Neural crest cell (in vitro differentiated cells): ENCODE measurements around the gene PLXDC2. TPM values are rescaled to one million over a fixed set of nuclear protein-coding genes. Genes with fewer than 3 reads are reported as not detected.

Experiments
- DNase-seq: peaks from one replicate; pipeline ENCODE4 v3.0.0; 2021; ENCODE audit warnings: low read depth, mixed read lengths, low spot score
- H3K27ac Mint-ChIP-seq: one replicate; pipeline ENCODE4 v1.8.0; 2021; ENCODE audit warnings: mild to moderate bottlenecking, mixed read lengths; ENCODE audit not compliant: unreplicated experiment
- H3K27me3 Mint-ChIP-seq: 2 replicates; pipeline ENCODE4 v1.8.0; 2021; ENCODE audit warnings: low read depth, mild to moderate bottlenecking, mixed read lengths
- H3K36me3 Mint-ChIP-seq: 2 replicates; pipeline ENCODE4 v1.8.0; 2021; ENCODE audit warnings: low read depth, mild to moderate bottlenecking, mixed read lengths
- H3K4me1 Mint-ChIP-seq: 2 replicates; pipeline ENCODE4 v1.8.0; 2021; ENCODE audit warnings: mixed read lengths
- H3K4me3 Mint-ChIP-seq: one replicate; pipeline ENCODE4 v1.8.0; 2021; ENCODE audit warnings: mild to moderate bottlenecking, mixed read lengths
- H3K9me3 Mint-ChIP-seq: 2 replicates; pipeline ENCODE4 v1.8.0; 2021; ENCODE audit warnings: mixed read lengths
- CTCF ChIP-seq: fragments of 200-600 bp; sonication (generic); conservative IDR thresholded peaks from 2 replicates; pipeline ENCODE4 v1.5.0; 2021; ENCODE audit warnings: antibody characterized with exemption, mild to moderate bottlenecking
- total RNA-seq: library from RNA; stranded (reverse); gene quantifications from 2 replicates; pipeline ENCODE4 v1.2.1, GENCODE V29; 2021

The PLXDC2 gene
- total RNA-seq, 1 donor from 2014 or later: 4.0 TPM

DNA sequence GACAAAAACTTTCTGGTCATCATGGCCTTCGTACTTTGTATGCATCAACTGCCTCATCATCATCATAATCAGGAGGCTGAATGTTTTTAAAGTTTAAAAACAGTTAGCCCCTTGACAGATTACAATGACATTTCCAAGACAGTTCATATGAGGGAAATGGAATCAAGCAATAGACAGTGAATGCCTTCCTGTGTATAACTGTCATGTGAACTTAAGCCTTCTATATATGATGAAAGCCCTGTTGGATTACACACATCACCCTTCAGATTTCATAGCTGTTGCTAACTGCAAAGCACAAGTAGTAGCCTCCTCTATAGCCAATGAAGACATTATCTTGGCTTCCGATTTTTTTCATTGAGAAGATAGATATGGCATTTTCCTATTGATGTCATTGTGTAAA, 154.0 kb downstream of the PLXDC2 start:
- no peaks in the 10 kb centered on the region for H3K27me3 Mint-ChIP-seq
- no peak for DNase-seq
- no peaks in the 10 kb centered on the region for H3K9me3 Mint-ChIP-seq
- peaks cover 17% of the 10 kb centered on the region for H3K4me1 Mint-ChIP-seq
- no peak overlapping the region for H3K27ac Mint-ChIP-seq
- H3K4me3 Mint-ChIP-seq: no peak overlapping the region
- no peak for TF ChIP-seq CTCF
- no peaks in the 10 kb centered on the region for H3K36me3 Mint-ChIP-seq

GRCh38 chr10:19970717-19971116, 154.5 kb downstream of the PLXDC2 start:
- Mint-ChIP-seq H3K27me3 (no peaks in the 10 kb centered on the region), H3K9me3 (peaks cover 2% of the 10 kb centered on the region), H3K4me3 (no peak overlapping the region), H3K27ac (peak overlapping the region; percentile 35), H3K4me1 (peaks cover 17% of the 10 kb centered on the region), H3K36me3 (no peaks in the 10 kb centered on the region)
- no peak for TF ChIP-seq CTCF
- no peak for DNase-seq

DNA sequence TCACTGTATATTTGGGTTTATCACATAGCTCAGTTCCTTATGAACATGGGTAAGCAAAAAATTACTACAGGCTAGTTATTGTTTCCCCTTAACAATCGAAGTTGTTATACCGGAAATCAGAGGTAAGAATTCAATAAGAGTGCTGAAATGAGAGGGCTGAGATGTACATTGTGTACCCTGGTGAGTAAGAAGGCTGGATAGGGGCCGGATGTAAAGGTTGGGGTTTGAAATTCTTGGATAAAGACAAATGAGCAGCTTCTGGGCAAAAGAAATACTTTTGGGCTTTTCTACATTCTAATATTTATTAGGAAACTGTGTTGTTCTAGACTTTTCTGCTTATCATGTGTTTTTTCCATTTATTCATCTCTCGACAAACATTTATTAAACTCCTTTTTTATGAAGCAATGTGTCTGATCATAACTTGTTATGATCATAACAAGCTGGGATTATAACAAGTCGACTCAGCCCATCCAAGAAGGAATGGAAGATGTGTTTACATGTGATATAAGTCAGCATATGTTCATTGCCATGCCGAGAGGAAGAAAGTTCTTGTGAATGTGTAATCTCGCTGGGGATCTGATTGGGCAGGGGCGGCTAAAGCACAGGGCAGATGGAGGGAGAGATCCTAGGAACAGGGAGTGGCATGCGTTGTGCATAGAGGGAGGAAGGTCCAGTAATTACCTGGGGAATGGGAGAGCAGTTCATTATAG, 155.3 kb downstream of the PLXDC2 start:
- Mint-ChIP-seq H3K4me3 (no peak overlapping the region), H3K4me1 (peaks cover 15% of the 10 kb centered on the region), H3K9me3 (peaks cover 2% of the 10 kb centered on the region), H3K36me3 (no peaks in the 10 kb centered on the region), H3K27me3 (no peaks in the 10 kb centered on the region), H3K27ac (peak overlapping the region; percentile 2)
- no peak for DNase-seq
- no peak for TF ChIP-seq CTCF

GRCh38 chr10:19974138-19974537, 157.9 kb downstream of the PLXDC2 start:
- DNase-seq: no peak
- Mint-ChIP-seq H3K27ac (no peak overlapping the region), H3K9me3 (peaks cover 2% of the 10 kb centered on the region), H3K27me3 (no peaks in the 10 kb centered on the region), H3K36me3 (no peaks in the 10 kb centered on the region), H3K4me1 (no peaks in the 10 kb centered on the region), H3K4me3 (no peak overlapping the region)
- no peak for TF ChIP-seq CTCF

GRCh38 chr10:19974554-19974953, 158.3 kb downstream of the PLXDC2 start:
- no peaks in the 10 kb centered on the region for H3K36me3 Mint-ChIP-seq
- no peak overlapping the region for H3K27ac Mint-ChIP-seq
- TF ChIP-seq CTCF: no peak
- H3K27me3 Mint-ChIP-seq: no peaks in the 10 kb centered on the region
- no peak overlapping the region for H3K4me3 Mint-ChIP-seq
- DNase-seq: no peak
- H3K9me3 Mint-ChIP-seq: peaks cover 2% of the 10 kb centered on the region
- H3K4me1 Mint-ChIP-seq: no peaks in the 10 kb centered on the region
